GM19351 (cell line): ENCODE results near the gene NDC1.
"Not testable (repeated sequence)": the region's sequence is repeated elsewhere in the genome, so short reads cannot be mapped to it uniquely, and the experiment has no call there.

Source experiments
- ATAC-seq: cut with Tn5 transposase; IDR thresholded peaks from one replicate; pipeline ENCODE4 v1.9.1; 2021; ENCODE audit warnings: mild to moderate bottlenecking, moderate library complexity; ENCODE audit not compliant: unreplicated experiment

NDC1 gene, protein sequence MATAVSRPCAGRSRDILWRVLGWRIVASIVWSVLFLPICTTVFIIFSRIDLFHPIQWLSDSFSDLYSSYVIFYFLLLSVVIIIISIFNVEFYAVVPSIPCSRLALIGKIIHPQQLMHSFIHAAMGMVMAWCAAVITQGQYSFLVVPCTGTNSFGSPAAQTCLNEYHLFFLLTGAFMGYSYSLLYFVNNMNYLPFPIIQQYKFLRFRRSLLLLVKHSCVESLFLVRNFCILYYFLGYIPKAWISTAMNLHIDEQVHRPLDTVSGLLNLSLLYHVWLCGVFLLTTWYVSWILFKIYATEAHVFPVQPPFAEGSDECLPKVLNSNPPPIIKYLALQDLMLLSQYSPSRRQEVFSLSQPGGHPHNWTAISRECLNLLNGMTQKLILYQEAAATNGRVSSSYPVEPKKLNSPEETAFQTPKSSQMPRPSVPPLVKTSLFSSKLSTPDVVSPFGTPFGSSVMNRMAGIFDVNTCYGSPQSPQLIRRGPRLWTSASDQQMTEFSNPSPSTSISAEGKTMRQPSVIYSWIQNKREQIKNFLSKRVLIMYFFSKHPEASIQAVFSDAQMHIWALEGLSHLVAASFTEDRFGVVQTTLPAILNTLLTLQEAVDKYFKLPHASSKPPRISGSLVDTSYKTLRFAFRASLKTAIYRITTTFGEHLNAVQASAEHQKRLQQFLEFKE

DNA sequence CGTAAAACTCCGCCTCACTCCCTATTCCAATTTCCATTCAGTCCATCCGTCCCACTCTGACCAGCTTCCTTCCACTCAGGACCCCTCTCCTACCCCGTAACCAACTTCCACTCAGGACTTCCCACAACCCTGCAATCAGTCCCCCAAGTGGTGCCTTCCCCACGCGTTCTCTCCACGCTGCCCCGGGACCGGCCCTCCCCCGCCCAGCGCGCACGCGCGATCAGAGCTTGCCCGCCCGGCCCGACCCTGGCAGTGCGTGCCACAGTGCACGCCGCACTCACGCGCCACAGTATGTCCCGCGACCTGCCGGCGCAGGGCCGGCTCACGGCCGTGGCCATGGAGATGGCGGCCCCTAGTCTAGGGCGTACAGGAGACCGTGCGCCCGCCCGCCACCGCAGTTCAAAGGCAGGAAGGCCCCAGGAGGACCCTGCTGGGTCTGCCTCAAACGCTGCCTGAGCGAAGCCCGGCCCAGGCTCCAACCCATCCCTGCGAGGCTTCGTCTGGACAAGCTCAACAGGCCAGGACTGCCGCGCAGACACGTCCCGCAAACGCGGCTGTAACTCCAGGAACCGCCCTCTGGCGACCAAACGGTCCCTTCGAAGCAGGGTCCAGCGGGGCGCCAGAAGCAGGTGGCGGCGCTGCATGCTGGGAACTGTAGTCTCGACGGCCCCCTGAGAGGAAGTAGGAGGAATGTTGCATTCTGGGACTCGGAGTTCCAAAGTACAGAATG is at the start of gene NDC1:
TSS of gene NDC1 (minus strand) at position 373 of the 730 bp plus-strand sequence. CDS start at position 338, 35 bp downstream.
- peak; percentile 81 for ATAC-seq

DNA sequence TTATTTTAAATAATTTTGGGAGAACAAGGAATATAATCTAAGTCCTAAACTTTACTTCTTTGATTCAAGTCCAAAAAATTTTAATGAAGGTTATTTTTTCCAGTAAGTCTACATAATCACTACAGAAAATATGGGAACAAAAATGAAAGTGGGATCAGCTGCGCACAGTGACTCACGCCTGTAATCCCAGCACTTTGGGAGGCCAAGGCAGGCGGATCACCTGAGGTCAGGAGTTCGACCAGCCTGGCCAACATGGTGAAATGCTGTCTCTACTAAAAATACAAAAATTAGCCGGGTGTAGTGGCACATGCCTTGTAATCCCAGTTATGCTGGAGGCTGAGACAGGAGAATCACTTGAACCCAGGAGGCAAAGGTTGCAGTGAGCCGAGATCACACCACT is 45.5 kb upstream of the NDC1 start:
- ATAC-seq: not testable (repeated sequence)

DNA sequence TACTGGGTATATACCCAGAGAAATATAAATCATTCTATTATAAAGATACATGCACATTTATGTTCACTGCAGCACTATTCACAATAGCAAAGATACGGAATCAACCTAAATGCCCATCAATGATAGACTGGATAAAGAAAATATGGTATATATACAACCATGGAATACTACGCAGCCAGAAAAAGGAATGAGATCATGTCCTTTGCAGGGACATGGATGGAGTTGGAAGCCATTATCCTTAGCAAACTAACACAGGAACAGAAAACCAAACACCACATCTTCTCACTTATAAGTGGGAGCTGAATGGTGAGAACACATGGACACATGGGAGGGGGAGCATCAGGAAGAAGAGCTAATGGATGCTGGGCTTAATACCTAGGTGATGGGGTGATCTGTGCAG is 43.8 kb upstream of the NDC1 start:
- not testable (repeated sequence) for ATAC-seq

DNA sequence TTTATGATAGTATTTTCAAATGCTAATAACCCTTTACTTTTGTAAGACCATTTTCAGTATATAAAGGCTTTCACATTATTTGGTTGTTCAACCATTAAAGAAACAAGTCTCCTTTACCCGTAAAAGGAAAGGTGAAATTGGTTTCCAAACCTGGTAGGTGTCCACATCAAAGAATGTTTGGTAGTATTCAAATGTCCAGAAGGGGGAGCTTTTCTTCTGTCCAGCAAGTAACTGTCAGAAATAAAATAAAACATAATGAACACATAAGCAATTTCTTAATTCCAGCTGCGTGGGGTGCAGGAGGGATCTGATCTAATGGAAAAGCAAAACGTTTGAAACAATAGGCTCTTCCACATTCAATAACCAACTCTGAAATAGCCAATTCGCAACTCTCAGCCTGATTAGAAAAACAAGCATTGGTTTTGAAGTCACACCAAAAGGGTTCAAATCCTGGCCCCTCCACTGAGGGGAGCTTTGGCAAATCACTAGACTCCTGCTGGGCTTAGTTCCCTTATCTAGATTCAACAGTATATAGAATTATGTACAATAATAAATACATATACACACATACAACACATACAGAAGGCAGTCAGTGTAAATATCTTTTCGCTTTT is 40.5 kb upstream of the NDC1 start:
- no peak for ATAC-seq

DNA sequence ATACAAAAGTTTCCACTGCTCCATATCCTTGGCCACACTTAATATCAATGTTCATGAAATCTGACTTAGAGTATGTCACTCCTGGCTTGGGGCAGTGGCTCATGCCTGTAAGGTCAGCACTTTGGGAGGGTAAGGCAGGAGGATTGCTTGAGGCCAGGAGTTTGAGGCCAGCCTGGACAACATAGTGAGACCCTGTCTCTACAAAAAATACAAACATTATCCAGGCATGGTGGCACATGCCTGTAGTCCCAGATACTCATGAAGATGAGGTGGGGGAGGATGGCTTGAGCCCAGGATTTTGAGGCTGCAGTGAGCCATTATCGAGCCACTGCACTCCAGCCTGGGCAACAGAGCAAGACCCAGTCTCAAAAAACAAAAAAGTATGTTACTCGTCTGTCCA is 37.1 kb upstream of the NDC1 start:
- not testable (repeated sequence) for ATAC-seq

DNA sequence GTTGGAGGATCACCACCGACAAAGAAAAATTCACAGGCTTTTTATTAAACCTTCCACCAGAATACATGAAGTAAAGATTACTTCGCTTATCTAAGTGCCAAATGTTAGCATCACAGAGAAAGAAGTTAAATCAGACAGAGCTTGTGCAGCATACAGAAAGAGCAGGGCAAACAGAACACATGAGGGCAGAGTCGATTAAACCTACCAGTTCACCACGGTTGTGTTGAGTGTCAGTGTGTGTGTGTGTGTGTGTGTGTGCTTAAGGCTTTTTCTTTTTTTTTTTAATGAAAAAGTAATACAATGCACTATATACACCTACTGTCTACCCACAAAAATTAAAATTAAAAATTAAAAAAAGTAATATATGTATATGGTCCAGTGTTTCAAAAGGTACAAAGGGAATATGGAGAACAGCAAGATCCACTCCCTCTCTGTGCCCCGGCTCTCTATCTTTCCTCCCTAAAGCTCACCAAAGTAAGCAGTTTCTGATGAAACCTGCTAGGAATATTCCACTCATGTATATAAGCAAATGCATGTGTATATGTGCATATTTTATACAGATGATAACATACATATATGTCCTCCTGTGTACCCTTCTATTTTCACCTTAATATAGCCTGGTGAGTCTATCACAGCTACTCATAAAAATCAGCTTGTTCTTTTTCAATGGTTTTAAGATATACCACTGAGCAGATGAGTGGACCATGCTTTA is 33.8 kb upstream of the NDC1 start:
- ATAC-seq: no peak

DNA sequence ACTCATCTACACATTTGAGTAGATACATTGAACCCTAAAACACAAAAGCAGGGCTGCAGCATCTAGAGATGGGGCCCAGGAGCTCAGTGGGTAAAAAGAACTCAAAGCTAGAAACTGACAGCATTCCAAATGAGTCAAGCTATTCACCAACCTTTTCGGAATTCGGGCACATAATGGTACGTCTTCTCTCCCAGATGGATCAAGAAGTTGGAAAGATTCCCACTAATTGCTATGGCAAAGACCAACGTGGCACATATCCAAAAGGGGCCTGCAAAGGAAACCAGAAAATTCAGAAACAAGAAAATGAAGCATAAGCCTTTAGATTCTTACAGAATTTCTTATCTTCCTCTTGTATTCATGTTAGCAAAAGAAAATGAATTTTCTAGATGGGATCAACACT is 33.1 kb upstream of the NDC1 start:
- no peak for ATAC-seq

DNA sequence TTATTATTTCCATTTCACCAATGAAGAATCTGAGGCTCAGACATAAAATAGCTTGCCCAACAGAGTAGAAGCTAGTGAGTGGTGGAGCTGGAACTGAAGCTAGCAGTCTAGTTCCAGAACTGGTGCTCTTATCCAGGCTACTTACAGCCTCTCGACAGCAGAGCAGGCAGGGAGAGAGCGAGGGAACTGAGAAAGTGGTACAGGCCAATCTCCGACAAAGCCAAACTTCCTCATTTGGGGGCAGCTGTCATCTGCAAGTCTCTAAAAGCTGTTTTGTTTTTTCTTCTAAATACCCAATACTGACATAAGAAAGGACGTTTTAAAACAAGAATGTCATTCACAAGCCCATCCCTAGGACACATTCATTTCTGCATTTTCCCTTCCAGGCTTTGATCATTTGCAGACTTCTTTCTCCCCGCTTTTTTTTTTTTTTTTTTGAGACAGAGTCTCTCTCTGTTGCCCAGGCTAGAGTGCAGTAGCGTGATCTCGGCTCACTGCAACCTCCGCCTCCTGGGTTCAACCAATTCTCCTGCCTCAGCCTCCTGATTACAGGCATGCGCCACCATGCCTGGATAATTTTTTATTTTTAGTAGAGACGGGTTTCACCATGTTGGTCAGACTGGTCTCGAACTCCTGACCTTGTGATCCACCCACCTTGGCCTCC is 31.5 kb upstream of the NDC1 start:
- ATAC-seq: no peak

DNA sequence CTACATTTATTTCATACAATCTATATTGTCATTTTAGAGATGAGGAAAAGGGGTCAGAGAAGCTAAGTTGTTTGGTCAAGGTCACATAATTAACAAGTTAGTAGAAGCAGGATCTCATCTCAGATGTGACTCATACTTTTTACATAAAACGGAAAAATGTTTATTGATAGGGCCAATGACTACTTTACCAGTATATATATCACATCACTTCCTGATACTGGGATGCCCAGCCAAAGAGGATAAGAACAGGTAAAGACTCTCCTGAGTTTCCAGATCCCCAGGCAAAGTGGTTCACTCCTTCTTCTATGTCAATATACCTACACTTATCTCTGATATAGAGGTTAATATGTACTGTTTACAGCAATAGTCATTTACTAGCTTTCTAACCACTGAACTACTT is 30.5 kb upstream of the NDC1 start:
- no peak for ATAC-seq

DNA sequence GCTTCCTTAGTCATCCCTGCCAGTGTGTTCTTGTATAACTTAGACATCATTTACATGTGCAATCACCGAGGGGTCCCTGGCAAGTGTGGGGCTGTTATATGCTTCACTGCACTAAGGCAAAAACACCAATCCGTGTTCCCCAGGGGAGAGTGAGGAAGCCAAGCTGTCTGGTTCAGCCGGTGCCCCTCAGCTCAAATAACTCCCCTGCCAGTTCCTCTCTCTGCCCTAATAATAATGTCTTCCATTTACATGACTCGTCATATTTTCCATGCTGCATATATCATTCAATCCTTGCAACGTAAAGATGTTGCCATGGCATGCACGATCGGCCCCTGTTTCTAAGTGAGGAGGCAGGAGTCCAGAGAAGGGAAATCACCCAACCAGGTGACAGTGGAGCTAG is 24.4 kb upstream of the NDC1 start:
- no peak for ATAC-seq

DNA sequence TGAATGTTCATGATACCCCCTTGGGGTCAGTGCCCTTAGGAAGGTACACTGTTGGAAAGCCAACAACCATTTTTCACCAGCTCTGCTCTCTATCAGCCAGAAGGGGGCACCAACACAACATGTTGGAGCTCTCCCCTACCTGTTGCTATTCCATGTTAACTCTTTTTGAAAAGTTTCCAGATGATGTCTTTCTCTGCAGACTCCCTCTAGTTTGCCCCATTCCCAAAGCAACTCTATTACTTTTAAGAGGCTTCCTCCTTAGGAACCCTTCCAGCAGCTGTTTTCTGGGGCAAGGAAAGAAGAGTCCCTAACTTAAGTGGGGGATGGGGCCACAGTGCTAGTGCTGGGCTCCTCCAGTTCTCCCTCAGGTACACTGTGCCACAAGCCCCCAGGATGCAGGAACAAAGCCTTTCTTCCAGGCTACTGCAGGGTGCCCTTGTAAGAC is 22.9 kb upstream of the NDC1 start:
- peak; percentile 42 for ATAC-seq

DNA sequence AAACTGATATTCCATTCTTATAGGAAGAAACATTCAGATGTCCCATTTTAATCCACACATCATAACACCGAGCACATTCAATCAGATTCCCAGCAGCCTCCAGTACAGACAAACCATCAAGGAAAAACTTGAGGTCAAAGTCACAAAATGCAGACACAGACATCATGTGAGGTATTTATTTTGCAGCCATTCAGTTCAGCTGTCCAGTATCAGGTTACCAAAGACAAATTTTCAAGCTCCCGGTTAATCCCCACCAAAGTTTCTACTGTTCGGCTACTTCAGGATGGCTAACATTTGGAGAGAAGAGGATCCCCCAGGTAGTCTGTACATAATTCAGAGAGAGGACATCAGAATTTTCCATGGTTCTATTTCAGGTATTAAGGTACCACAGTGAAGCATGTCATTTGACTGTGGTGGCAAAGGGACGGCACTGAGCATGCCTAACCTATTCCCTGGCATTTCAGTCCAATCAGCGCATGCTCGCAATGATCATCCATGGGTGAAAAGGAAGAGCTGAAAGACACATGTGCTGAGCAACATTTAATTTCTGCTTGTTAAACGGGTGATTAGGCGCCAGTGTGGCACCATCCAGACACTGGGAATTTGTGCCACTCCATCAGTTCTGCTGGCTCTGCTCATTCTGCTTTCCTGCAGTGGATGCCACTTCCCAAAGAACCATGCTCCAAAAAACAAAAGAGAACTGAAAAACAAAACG is 13.6 kb upstream of the NDC1 start:
- no peak for ATAC-seq

DNA sequence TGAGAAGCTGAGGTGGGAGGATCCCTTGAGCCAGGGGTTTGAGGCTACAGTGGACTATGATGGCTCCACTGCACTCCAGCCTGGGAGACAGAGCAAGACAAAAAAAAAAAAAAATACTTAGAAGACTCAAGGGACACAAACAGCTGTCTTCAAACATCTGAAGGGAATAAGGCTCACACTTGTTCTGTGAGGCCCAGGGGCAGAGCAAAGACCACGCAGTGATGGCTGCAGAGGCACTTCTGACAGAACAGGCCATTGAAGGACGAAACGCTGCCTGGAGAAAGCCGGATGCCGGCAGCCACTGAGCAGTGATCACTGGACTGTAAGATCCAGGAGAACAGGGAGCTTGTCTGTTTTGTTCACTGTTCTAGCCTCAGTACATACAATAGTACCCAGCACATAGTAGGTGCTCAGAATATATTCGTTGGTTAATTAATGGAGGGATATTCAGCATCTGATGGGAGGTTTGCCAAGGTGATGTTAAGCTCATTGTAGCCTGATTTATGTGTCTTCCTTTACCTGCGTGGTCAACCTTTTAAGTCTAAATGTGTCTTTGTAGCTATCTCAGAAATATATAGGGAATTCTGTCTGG is 12.1 kb upstream of the NDC1 start:
- no peak for ATAC-seq

DNA sequence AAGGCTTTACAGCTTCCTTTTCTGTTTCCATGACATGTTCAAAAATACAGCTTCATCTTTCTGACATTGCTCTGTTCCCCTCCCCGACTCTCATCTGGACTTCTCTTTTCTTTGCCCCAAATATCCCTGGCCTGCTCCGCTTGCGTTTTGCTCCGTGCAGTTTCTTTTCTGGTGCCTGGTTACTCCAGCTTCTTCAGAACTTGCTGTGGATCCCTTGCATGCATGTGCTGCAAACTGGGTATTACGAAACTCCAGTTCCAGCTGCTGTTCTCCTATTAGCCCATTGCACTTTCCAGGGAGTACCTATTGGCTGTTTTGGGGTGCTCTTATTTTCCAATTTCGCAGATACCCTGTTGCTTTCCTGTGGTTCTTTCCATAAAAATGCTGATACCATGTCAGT is 9.9 kb upstream of the NDC1 start:
- no peak for ATAC-seq

DNA sequence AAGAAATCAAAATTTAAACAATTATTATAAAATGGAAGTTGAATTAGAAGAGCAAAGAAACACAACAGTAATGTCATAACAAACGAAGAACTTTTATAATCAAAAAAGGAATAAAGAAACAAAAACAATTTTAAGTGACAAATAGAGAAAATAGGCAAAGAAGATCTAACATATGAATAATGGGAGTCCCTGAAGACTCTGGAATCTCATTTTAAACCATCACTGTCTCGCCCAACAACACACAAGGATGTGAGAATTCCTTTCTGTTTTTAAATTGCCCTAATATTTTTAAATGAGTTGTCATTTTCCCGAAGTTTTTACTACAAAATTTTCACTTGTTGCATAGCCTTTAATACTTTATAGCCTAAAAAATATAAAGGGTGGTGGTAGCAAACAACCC is 4.3 kb upstream of the NDC1 start:
- no peak for ATAC-seq

DNA sequence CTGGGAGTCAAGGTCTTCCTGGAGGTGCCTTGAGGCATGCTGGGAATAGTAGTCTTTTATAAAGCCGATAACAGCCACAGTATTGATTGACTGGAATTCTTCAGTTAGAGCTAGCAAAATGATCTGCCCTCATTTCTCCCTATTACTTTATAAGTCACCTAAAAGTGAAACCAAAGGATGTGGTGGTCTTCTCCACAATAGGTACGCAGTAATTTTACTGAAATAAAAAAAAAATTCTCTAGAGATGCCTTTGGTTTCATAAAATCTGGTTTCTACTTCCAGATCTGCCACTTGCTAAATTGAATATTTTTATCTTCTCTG is 518 bp upstream of the NDC1 start:
- ATAC-seq: no peak

DNA sequence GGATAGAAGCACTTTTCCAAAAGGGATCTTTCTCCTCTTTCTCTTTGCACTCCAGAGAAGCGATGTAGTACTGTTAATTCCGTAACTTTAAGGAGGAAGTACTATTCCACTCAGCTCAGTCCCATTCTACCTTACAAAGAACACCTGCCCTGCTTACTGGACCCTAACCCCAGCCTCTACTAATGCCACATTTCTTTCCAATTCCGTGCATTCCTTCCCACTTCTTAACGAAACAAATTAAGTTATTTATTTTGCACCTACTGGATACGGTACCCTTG is 511 bp downstream of the NDC1 start:
- ATAC-seq: no peak

DNA sequence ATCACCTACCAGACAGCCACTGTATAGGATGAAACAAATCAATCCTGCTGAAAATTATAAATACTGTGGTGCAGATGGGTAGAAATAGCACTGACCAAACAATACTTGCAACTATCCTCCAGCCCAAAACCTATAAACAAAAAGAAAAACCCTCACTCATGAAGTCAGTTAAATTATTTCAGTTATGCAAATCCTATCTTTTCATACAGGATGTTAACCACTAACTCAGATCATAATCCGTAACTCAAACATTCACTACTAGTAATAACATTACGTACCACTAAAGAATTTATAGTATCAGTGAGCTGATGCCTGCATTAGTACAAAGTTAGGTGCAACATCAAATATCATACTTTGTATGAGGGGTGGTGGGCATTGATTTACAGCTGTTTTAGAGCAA is 2.6 kb downstream of the NDC1 start:
- no peak for ATAC-seq

DNA sequence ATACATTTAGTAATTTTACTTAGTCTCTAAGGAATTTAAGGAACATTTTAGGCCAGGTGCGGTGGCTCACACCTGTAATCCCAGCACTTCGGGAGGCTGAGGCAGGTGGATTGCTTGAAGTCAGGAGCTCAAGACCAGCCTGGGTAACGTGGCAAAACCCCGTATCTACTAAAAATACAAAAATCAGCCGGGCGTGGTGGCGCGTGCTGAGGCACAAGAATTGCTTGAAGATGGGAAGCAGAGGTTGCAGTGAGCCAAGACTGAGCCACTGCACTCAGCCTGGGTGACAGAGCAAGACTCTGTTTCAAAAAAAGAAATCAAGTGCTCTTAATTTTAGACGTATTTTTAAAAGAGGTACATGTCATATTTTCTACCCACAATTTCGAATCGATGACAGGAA is 3.3 kb downstream of the NDC1 start:
- ATAC-seq: no peak

DNA sequence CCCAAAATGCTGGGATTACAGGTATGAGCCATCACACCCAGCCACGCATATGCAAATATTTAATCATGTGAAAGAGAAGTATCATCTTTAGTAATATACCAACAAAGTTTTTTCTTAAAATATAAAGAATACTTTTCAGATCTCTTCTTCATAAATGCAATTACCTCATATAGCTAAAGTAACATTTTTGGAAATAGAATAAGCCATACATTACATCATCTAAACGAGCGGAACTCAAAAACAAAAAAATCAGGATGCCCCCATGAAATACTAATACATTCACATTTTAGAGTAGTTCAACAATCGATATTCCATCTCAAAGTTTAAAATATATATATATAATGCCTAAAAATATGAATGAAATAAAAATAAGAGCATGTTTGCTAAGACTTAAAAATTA is 4.7 kb downstream of the NDC1 start:
- ATAC-seq: no peak
